ENCODE results near the gene PLCG1. TPM values are rescaled to one million over a fixed set of nuclear protein-coding genes. Genes with fewer than 3 reads are reported as not detected.

PLCG1 gene
- total and polyA plus RNA-seq, 9 of the 15 experiments (the other 6 are each of a cell fraction or from before 2014, with no cell fraction given) = 1.7 to 67.0 (median 34.8) TPM

GRCh38 chr20:41089555-41089954 is 47.8 kb upstream of the PLCG1 start:
- no peaks in the 10 kb centered on the region for H3K27me3 ChIP-seq (ENCODE audit: control insufficient read depth in 2 of 2, insufficient read depth in 2 of 2, low read length in 2 of 2)
- POLR2A ChIA-PET = no interaction called here
- WGBS (ENCODE audit: insufficient coverage, low coverage, missing lambda C conversion rate) = 75% methylated on average over 3 of the region's 3 CpGs

More at GRCh38 chr20:41089555-41089954, 47.8 kb upstream of the PLCG1 start:
- Histone ChIP-seq H3K36me3 (ENCODE audit: control insufficient read depth, insufficient read depth, low read length) (peaks cover 66% of the 10 kb centered on the region), H3K27ac (ENCODE audit: extremely low read depth, low read depth, low read length) (no peak overlapping the region), H2AFZ (ENCODE audit: low read depth, low read length) (no peak overlapping the region), H3K9ac (ENCODE audit: insufficient read depth in 1 of 2, low read depth in 2 of 2, low read length in 2 of 2) (no peak overlapping the region), H3K9me1 (ENCODE audit: control insufficient read depth, insufficient read depth, low read length) (no peaks in the 10 kb centered on the region), H3K4me3 (no peak overlapping the region), H3K4me1 (replicated peaks in 1 of 2; ENCODE audit: control insufficient read depth in 2 of 2, insufficient read depth in 2 of 2, low read length in 2 of 2) (peaks cover 9 to 17% of the 10 kb centered on the region in 2 experiments), H4K20me1 (replicated peaks; ENCODE audit: control insufficient read depth, insufficient read depth, low read length) (no peaks in the 10 kb centered on the region; the same call in 1 of the 2 replicates), H3K9me3 (replicated peaks; ENCODE audit: control insufficient read depth, insufficient read depth, low read depth, low read length) (no peaks in the 10 kb centered on the region), H3K79me2 (ENCODE audit: control insufficient read depth, insufficient read depth, low read length) (peaks cover 2% of the 10 kb centered on the region; the same call in 1 of the 3 replicates), H3K4me2 (ENCODE audit: insufficient read depth, low read length) (no peak overlapping the region)
- 0 out of 2 replicates have a peak, but pooled peaks have one; percentile 57 for TF ChIP-seq SPI1 (IDR thresholded peaks at IDR 0.05; ENCODE audit: borderline replicate concordance, low read depth, low read length)
- peak; percentile 16 to 44 (median 28); a peak in 3 of 6 replicates for TF ChIP-seq CTCF (IDR thresholded peaks at IDR 0.05 in 2 of 3, conservative IDR thresholded peaks at IDR 0.05 in 1 of 3; ENCODE audit: insufficient read depth in 2 of 3, low read depth in 1 of 3, low read length in 3 of 3)
- peak in 1 of 2 experiments; percentile 23; a peak in 1 of 4 replicates for TF ChIP-seq RAD21 (CRISPR knock-in tag; conservative IDR thresholded peaks at IDR 0.05 in 1 of 2, IDR thresholded peaks at IDR 0.05 in 1 of 2)
- TF ChIP-seq JUNB (CRISPR knock-in tag; conservative IDR thresholded peaks at IDR 0.05) = no peak
- TF ChIP-seq POLR2G (IDR thresholded peaks at IDR 0.05; ENCODE audit: low read depth, low read length) = no peak
- TF ChIP-seq ZBTB11 (CRISPR knock-in tag; IDR thresholded peaks at IDR 0.05) = no peak
- no peak for TF ChIP-seq FOXO4 (CRISPR knock-in tag; IDR thresholded peaks at IDR 0.05)
- no peak for TF ChIP-seq ZSCAN29 (IDR thresholded peaks at IDR 0.05)
- in situ Hi-C loops (cut with MboI) = no loop called here
- BruUV-seq (replicated peaks) = no TSS peak
- intact Hi-C loops (cut with micrococcal nuclease) = no loop called here
- FAIRE-seq (peak; percentile 58), ATAC-seq (no peak), DNase-seq (ENCODE audit: extremely low read depth in 1 of 4, low spot score in 3 of 4) (no peak)
- CTCF ChIA-PET (ENCODE audit: low intra/inter-chr PET ratio) = no interaction called here
